ENCODE data around the gene DBF4B. TPM values are rescaled to one million over a fixed set of nuclear protein-coding genes. Genes with fewer than 3 reads are reported as not detected.
"Not testable (repeated sequence)": the region's sequence is repeated elsewhere in the genome, so short reads cannot be mapped to it uniquely, and the experiment has no call there.

The DBF4B gene
- total RNA-seq, 1 experiment from 2014 or later, result 26.1 TPM

DNA sequence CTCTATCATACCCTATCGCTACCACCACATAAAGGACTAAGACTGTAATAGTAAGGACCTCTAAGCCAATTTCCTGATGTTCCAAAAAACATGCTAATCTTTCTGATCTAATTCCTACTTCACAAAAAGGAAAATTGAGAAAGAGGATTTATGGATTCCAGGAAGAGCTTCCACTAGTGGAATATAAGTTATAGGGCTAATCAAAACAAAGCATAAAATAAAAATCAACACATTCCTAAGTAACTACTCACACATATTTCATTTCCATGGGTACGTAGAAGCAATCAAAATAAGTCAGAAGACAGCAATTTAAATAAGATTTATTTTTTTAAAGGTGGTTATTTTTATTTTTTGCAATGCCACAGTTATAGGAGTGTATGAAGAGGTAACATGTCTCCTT lies 31.3 kb upstream of the DBF4B start:
- intact Hi-C loops (cut with micrococcal nuclease), result no loop called here
- Histone ChIP-seq H4K20me1 (ENCODE audit: insufficient read depth) (no peaks in the 10 kb centered on the region), H3K79me2 (ENCODE audit: insufficient read depth, low read length) (no peaks in the 10 kb centered on the region), H3K36me3 (ENCODE audit: control insufficient read depth in 1 of 2, insufficient read depth in 2 of 2, low read length in 2 of 2) (peaks cover 3 to 17% of the 10 kb centered on the region in 2 experiments), H3K4me3 (replicated peaks in 1 of 2; ENCODE audit: low read depth in 1 of 2, low read length in 2 of 2) (no peak overlapping the region), H3K9ac (ENCODE audit: low read length) (no peak overlapping the region), H3K27me3 (ENCODE audit: insufficient read depth, low read length) (no peaks in the 10 kb centered on the region), H3K4me1 (ENCODE audit: control insufficient read depth in 1 of 2, insufficient read depth in 2 of 2, low read length in 2 of 2) (peaks cover 0 to 7% of the 10 kb centered on the region in 2 experiments; a peak in 1 of 4 replicates), H3K9me3 (ENCODE audit: control insufficient read depth in 1 of 2, insufficient read depth in 1 of 2, low read depth in 1 of 2, low read length in 2 of 2) (no peaks in the 10 kb centered on the region), H2AFZ (ENCODE audit: low read depth, low read length, poor library complexity, severe bottlenecking) (no peak overlapping the region), H3K27ac (ENCODE audit: low read depth, low read length) (no peak overlapping the region), H3K9me2 (ENCODE audit: insufficient read depth) (no peaks in the 10 kb centered on the region), H3K4me2 (ENCODE audit: low read length) (no peak overlapping the region)
- ChIA-PET RAD21 (ENCODE audit: low non-redundant PET in 1 of 2, low total read pairs in 2 of 2, uncharacterized antibody in 2 of 2, unreplicated experiment in 2 of 2) (no interaction called here), POLR2A (no interaction called here), CTCF (interaction anchor here (0.6 kb wide), 1 partner anchor 165 kb away, joined by 3 read pairs; no protein-coding TSS in a partner anchor)
- ATAC-seq (no peak), DNase-seq (ENCODE audit: low read depth, low spot score) (no peak)
- no TSS peak for BruUV-seq (replicated peaks)
- TF ChIP-seq EGR1 (IDR thresholded peaks at IDR 0.05; ENCODE audit: low read depth) (no peak), SRF (IDR thresholded peaks at IDR 0.05; ENCODE audit: low read depth) (no peak), POLR2A (IDR thresholded peaks at IDR 0.05; ENCODE audit: borderline replicate concordance, extremely low read depth, insufficient read depth, insufficient read length) (no peak), CEBPB (IDR thresholded peaks at IDR 0.05; ENCODE audit: low read depth) (no peak), JUND (IDR thresholded peaks at IDR 0.05) (no peak)

DNA sequence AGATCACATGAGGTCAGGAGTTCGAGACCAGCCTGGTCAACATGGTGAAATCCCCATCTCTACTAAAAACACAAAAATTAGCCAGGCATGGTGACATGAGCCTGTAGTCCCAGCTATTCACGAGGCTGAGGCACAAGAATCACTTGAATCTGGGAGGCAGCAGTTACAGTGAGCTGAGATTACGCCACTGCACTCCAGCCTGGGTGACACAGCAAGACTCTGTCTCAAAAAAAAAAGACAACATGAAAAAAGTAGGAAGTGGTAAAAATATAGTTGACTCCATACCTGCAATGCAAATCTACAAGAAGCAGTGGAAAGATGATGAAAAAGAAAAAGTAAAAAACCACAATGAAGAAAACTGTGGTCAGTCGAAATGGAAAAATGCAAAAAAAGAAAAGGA lies 25.2 kb upstream of the DBF4B start:
- H3K27me3 ChIP-seq (ENCODE audit: insufficient read depth, low read length); H3K4me1 ChIP-seq (ENCODE audit: control insufficient read depth in 1 of 2, insufficient read depth in 2 of 2, low read length in 2 of 2); DNase-seq (ENCODE audit: low read depth, low spot score); H4K20me1 ChIP-seq (ENCODE audit: insufficient read depth); H3K4me3 ChIP-seq (replicated peaks in 1 of 2; ENCODE audit: low read depth in 1 of 2, low read length in 2 of 2); ATAC-seq; H3K27ac ChIP-seq (ENCODE audit: low read depth, low read length); H2AFZ ChIP-seq (ENCODE audit: low read depth, low read length, poor library complexity, severe bottlenecking); H3K4me2 ChIP-seq (ENCODE audit: low read length); RAD21 ChIA-PET (ENCODE audit: low non-redundant PET in 1 of 2, low total read pairs in 2 of 2, uncharacterized antibody in 2 of 2, unreplicated experiment in 2 of 2); H3K9me3 ChIP-seq (ENCODE audit: control insufficient read depth in 1 of 2, insufficient read depth in 1 of 2, low read depth in 1 of 2, low read length in 2 of 2); intact Hi-C loops (cut with micrococcal nuclease); H3K9ac ChIP-seq (ENCODE audit: low read length); H3K9me2 ChIP-seq (ENCODE audit: insufficient read depth); CTCF ChIA-PET; POLR2A ChIA-PET; BruUV-seq (replicated peaks): not testable (repeated sequence)
- Histone ChIP-seq H3K36me3 (ENCODE audit: control insufficient read depth in 1 of 2, insufficient read depth in 2 of 2, low read length in 2 of 2) (peaks cover 9 to 16% of the 10 kb centered on the region in 2 experiments), H3K79me2 (ENCODE audit: insufficient read depth, low read length) (peaks cover 23% of the 10 kb centered on the region)

DNA sequence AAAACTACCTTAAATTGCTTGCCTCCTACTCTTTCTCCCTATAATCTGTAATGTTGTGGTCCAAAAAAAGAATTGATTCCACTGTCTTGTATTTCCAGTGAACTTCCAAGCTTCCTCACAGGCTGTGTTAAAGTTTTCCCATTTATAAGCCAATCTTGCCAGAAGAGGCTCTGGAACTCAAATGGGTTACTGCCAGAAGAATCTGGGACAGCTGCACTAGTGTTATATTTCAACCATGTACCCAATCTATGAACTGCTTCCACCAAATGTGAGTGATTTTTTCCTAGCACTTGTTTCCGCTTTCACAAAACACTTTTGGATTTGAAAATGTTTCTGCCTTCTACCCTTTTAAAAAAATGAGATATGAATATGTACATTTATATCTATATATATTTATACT lies 20.7 kb upstream of the DBF4B start:
- no peaks in the 10 kb centered on the region for H3K27me3 ChIP-seq (ENCODE audit: insufficient read depth, low read length)
- no peaks in the 10 kb centered on the region for H3K9me2 ChIP-seq (ENCODE audit: insufficient read depth)
- no TSS peak for BruUV-seq (replicated peaks)
- ChIA-PET RAD21 (ENCODE audit: low non-redundant PET in 1 of 2, low total read pairs in 2 of 2, uncharacterized antibody in 2 of 2, unreplicated experiment in 2 of 2) (no interaction called here), POLR2A (no interaction called here), CTCF (no interaction called here)
- no peak overlapping the region for H2AFZ ChIP-seq (ENCODE audit: low read depth, low read length, poor library complexity, severe bottlenecking)
- H3K4me1 ChIP-seq (ENCODE audit: control insufficient read depth in 1 of 2, insufficient read depth in 2 of 2, low read length in 2 of 2), result peaks cover 13 to 26% of the 10 kb centered on the region in 2 experiments
- H3K36me3 ChIP-seq (ENCODE audit: control insufficient read depth in 1 of 2, insufficient read depth in 2 of 2, low read length in 2 of 2), result peaks cover 2 to 5% of the 10 kb centered on the region in 2 experiments; a peak in 1 of 4 replicates
- H3K9ac ChIP-seq (ENCODE audit: low read length), result no peak overlapping the region
- H3K4me3 ChIP-seq (replicated peaks in 1 of 2; ENCODE audit: low read depth in 1 of 2, low read length in 2 of 2), result no peak overlapping the region
- H3K79me2 ChIP-seq (ENCODE audit: insufficient read depth, low read length), result peaks cover 37% of the 10 kb centered on the region
- no peak overlapping the region for H3K4me2 ChIP-seq (ENCODE audit: low read length)
- ATAC-seq (no peak), DNase-seq (ENCODE audit: low read depth, low spot score) (no peak)
- intact Hi-C loops (cut with micrococcal nuclease), result no loop called here
- no peaks in the 10 kb centered on the region for H3K9me3 ChIP-seq (ENCODE audit: control insufficient read depth in 1 of 2, insufficient read depth in 1 of 2, low read depth in 1 of 2, low read length in 2 of 2)
- no peak overlapping the region for H3K27ac ChIP-seq (ENCODE audit: low read depth, low read length)
- H4K20me1 ChIP-seq (ENCODE audit: insufficient read depth), result no peaks in the 10 kb centered on the region
- TF ChIP-seq, protein P1, sequence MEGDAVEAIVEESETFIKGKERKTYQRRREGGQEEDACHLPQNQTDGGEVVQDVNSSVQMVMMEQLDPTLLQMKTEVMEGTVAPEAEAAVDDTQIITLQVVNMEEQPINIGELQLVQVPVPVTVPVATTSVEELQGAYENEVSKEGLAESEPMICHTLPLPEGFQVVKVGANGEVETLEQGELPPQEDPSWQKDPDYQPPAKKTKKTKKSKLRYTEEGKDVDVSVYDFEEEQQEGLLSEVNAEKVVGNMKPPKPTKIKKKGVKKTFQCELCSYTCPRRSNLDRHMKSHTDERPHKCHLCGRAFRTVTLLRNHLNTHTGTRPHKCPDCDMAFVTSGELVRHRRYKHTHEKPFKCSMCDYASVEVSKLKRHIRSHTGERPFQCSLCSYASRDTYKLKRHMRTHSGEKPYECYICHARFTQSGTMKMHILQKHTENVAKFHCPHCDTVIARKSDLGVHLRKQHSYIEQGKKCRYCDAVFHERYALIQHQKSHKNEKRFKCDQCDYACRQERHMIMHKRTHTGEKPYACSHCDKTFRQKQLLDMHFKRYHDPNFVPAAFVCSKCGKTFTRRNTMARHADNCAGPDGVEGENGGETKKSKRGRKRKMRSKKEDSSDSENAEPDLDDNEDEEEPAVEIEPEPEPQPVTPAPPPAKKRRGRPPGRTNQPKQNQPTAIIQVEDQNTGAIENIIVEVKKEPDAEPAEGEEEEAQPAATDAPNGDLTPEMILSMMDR (IDR thresholded peaks at IDR 0.05 in 2 of 3, conservative IDR thresholded peaks at IDR 0.05 in 1 of 3; ENCODE audit: borderline replicate concordance in 1 of 3, insufficient read depth in 1 of 3, low read depth in 2 of 3, low read length in 2 of 3), result no peak
- TF ChIP-seq EZH2 (IDR thresholded peaks at IDR 0.05), result no peak
- no peak for TF ChIP-seq POLR2A (IDR thresholded peaks at IDR 0.05; ENCODE audit: borderline replicate concordance, extremely low read depth, insufficient read depth, insufficient read length)
- no peak for TF ChIP-seq EGR1 (IDR thresholded peaks at IDR 0.05; ENCODE audit: low read depth)
- TF ChIP-seq POLR2AphosphoS5 (IDR thresholded peaks at IDR 0.05; ENCODE audit: low read depth, low read length), result no peak
- no peak for TF ChIP-seq SIN3A (IDR thresholded peaks at IDR 0.05; ENCODE audit: low read depth)
- TF ChIP-seq, protein P2, sequence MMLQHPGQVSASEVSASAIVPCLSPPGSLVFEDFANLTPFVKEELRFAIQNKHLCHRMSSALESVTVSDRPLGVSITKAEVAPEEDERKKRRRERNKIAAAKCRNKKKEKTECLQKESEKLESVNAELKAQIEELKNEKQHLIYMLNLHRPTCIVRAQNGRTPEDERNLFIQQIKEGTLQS (IDR thresholded peaks at IDR 0.05), result no peak
- TF ChIP-seq EZH2phosphoT487 (IDR thresholded peaks at IDR 0.05; ENCODE audit: borderline replicate concordance), result no peak
- TF ChIP-seq, protein P3, sequence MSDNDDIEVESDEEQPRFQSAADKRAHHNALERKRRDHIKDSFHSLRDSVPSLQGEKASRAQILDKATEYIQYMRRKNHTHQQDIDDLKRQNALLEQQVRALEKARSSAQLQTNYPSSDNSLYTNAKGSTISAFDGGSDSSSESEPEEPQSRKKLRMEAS (IDR thresholded peaks at IDR 0.05), result no peak
